ENCODE results near the gene HBM. TPM values are rescaled to one million over a fixed set of nuclear protein-coding genes. Genes with fewer than 3 reads are reported as not detected.

The HBM gene
- total RNA-seq, 1 donor, result not detected

GRCh38 chr16:140175-140857 lies 25.5 kb upstream of the HBM start:
- H2AFZ ChIP-seq (ENCODE audit: low read length), result no peak overlapping the region
- no peak overlapping the region for H3K4me2 ChIP-seq (ENCODE audit: insufficient read depth, low read length)
- H3K27ac ChIP-seq (ENCODE audit: low read depth, low read length), result no peak overlapping the region
- H3K79me2 ChIP-seq (ENCODE audit: insufficient read depth, low read length), result peaks cover 20% of the 10 kb centered on the region
- H3K36me3 ChIP-seq (ENCODE audit: insufficient read depth, low read length), result no peaks in the 10 kb centered on the region
- TF ChIP-seq, protein P1, sequence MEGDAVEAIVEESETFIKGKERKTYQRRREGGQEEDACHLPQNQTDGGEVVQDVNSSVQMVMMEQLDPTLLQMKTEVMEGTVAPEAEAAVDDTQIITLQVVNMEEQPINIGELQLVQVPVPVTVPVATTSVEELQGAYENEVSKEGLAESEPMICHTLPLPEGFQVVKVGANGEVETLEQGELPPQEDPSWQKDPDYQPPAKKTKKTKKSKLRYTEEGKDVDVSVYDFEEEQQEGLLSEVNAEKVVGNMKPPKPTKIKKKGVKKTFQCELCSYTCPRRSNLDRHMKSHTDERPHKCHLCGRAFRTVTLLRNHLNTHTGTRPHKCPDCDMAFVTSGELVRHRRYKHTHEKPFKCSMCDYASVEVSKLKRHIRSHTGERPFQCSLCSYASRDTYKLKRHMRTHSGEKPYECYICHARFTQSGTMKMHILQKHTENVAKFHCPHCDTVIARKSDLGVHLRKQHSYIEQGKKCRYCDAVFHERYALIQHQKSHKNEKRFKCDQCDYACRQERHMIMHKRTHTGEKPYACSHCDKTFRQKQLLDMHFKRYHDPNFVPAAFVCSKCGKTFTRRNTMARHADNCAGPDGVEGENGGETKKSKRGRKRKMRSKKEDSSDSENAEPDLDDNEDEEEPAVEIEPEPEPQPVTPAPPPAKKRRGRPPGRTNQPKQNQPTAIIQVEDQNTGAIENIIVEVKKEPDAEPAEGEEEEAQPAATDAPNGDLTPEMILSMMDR (IDR thresholded peaks at IDR 0.05; ENCODE audit: extremely low read depth, low read depth, low read length), result no peak
- no peak for DNase-seq (ENCODE audit: insufficient read length, low spot score, missing footprints)
- no peaks in the 10 kb centered on the region for H4K20me1 ChIP-seq (ENCODE audit: insufficient read depth, low read length)
- no peaks in the 10 kb centered on the region for H3K9me3 ChIP-seq (ENCODE audit: low read depth, low read length)
- H3K27me3 ChIP-seq (ENCODE audit: insufficient read depth, low read length), result no peaks in the 10 kb centered on the region
- H3K4me1 ChIP-seq (ENCODE audit: insufficient read depth, low read length), result no peaks in the 10 kb centered on the region
- no peak overlapping the region for H3K4me3 ChIP-seq (ENCODE audit: insufficient read depth, low read length)

DNA sequence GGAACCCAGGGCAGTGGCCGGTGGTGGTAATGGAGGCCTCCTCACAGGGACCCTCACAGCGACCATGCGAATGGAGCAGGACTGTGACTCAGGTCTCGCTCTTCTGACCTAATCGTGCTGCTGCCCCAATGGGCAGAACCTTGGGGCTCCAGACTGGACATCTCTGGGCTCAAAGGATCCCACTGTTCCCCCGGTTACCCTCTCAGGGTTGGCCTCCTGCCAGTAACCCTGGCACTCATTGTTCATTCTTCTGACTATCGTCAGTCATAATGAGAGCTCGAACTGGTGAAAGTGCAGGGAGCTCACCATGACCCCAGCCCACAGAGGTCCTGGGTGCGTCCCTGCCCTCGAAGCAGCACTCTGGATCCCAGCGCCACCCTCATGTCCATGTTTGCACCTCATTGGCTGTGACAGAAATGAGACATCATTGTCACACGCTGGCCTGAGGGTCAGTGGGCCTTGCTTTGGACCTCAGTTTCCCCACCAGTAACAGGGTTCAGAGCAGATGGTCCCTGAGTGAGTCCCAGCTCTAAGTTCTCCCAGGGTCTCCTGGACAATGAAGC lies 23.3 kb upstream of the HBM start:
- Histone ChIP-seq H3K36me3 (ENCODE audit: insufficient read depth, low read length) (no peaks in the 10 kb centered on the region), H3K27ac (ENCODE audit: low read depth, low read length) (no peak overlapping the region), H3K27me3 (ENCODE audit: insufficient read depth, low read length) (no peaks in the 10 kb centered on the region), H3K4me2 (ENCODE audit: insufficient read depth, low read length) (no peak overlapping the region), H3K9me3 (ENCODE audit: low read depth, low read length) (no peaks in the 10 kb centered on the region), H3K4me1 (ENCODE audit: insufficient read depth, low read length) (no peaks in the 10 kb centered on the region), H2AFZ (ENCODE audit: low read length) (no peak overlapping the region), H4K20me1 (ENCODE audit: insufficient read depth, low read length) (no peaks in the 10 kb centered on the region), H3K79me2 (ENCODE audit: insufficient read depth, low read length) (peaks cover 6% of the 10 kb centered on the region), H3K4me3 (ENCODE audit: insufficient read depth, low read length) (no peak overlapping the region)
- TF ChIP-seq, protein P1 (IDR thresholded peaks at IDR 0.05; ENCODE audit: extremely low read depth, low read depth, low read length), result no peak
- no peak for DNase-seq (ENCODE audit: insufficient read length, low spot score, missing footprints)

GRCh38 chr16:143047-143446 lies 22.7 kb upstream of the HBM start:
- Histone ChIP-seq H3K36me3 (ENCODE audit: insufficient read depth, low read length) (no peaks in the 10 kb centered on the region), H3K4me2 (ENCODE audit: insufficient read depth, low read length) (no peak overlapping the region), H3K9me3 (ENCODE audit: low read depth, low read length) (no peaks in the 10 kb centered on the region), H3K27me3 (ENCODE audit: insufficient read depth, low read length) (no peaks in the 10 kb centered on the region), H4K20me1 (ENCODE audit: insufficient read depth, low read length) (no peaks in the 10 kb centered on the region), H2AFZ (ENCODE audit: low read length) (no peak overlapping the region), H3K27ac (ENCODE audit: low read depth, low read length) (no peak overlapping the region), H3K79me2 (ENCODE audit: insufficient read depth, low read length) (peaks cover under 1% of the 10 kb centered on the region), H3K4me3 (ENCODE audit: insufficient read depth, low read length) (no peak overlapping the region), H3K4me1 (ENCODE audit: insufficient read depth, low read length) (no peaks in the 10 kb centered on the region)
- TF ChIP-seq, protein P1 (IDR thresholded peaks at IDR 0.05; ENCODE audit: extremely low read depth, low read depth, low read length), result no peak
- DNase-seq (ENCODE audit: insufficient read length, low spot score, missing footprints), result no peak

- Histone ChIP-seq H3K4me2 (ENCODE audit: insufficient read depth, low read length) (no peak overlapping the region), H4K20me1 (ENCODE audit: insufficient read depth, low read length) (no peaks in the 10 kb centered on the region), H2AFZ (ENCODE audit: low read length) (no peak overlapping the region), H3K27ac (ENCODE audit: low read depth, low read length) (no peak overlapping the region), H3K4me3 (ENCODE audit: insufficient read depth, low read length) (no peak overlapping the region), H3K36me3 (ENCODE audit: insufficient read depth, low read length) (no peaks in the 10 kb centered on the region), H3K9me3 (ENCODE audit: low read depth, low read length) (no peaks in the 10 kb centered on the region), H3K4me1 (ENCODE audit: insufficient read depth, low read length) (peaks cover under 1% of the 10 kb centered on the region), H3K79me2 (ENCODE audit: insufficient read depth, low read length) (no peaks in the 10 kb centered on the region), H3K27me3 (ENCODE audit: insufficient read depth, low read length) (peaks cover 2% of the 10 kb centered on the region)
- DNase-seq (ENCODE audit: insufficient read length, low spot score, missing footprints), result no peak
- TF ChIP-seq, protein P1 (IDR thresholded peaks at IDR 0.05; ENCODE audit: extremely low read depth, low read depth, low read length), result no peak
Observed at GRCh38 chr16:143456-143855, 22.3 kb upstream of the HBM start.
